Suprapubic skin (tissue), 4 donors: Measurements from ENCODE around the gene FOLR2. TPM values are rescaled to one million over a fixed set of nuclear protein-coding genes. Genes with fewer than 3 reads are reported as not detected.

ENCODE experiments used
- DNase-seq, 2 donors: peaks; one replicate each; pipeline ENCODE4 v3.0.0-alpha.2; 2019; ENCODE audit warnings: low spot score in 2 of 2
- H3K27ac ChIP-seq: fragments of 200-600 bp; sonication (generic); one replicate; pipeline ENCODE4 v1.5.1; 2019
- H3K27me3 ChIP-seq: fragments of 200-600 bp; sonication (generic); one replicate; pipeline ENCODE4 v1.5.1; 2019
- H3K36me3 ChIP-seq: fragments of 200-600 bp; sonication (generic); one replicate; pipeline ENCODE4 v1.5.1; 2019
- H3K4me1 ChIP-seq: fragments of 200-600 bp; sonication (generic); one replicate; pipeline ENCODE4 v1.5.1; 2019
- H3K4me3 ChIP-seq: fragments of 200-600 bp; sonication (generic); one replicate; pipeline ENCODE4 v1.5.1; 2019; ENCODE audit warnings: mild to moderate bottlenecking
- H3K9me3 ChIP-seq: fragments of 200-600 bp; sonication (generic); one replicate; pipeline ENCODE4 v1.5.1; 2019
- CTCF ChIP-seq, 2 donors: fragments of 200-600 bp in 1 of 2; fragments of 450-650 bp in 1 of 2; sonication (generic) in 1 of 2; IDR thresholded peaks; one replicate each; pipeline ENCODE4 v1.5.1; 2016 to 2019; ENCODE audit warnings: antibody characterized with exemption in 2 of 2, mild to moderate bottlenecking in 1 of 2, moderate library complexity in 1 of 2
- EP300 ChIP-seq: sonication (generic); formaldehyde crosslinking; IDR thresholded peaks from one replicate; pipeline ENCODE4 v1.6.1; 2017; ENCODE audit warnings: antibody characterized with exemption
- POLR2A ChIP-seq, 2 donors: fragments of 450-650 bp; IDR thresholded peaks; one replicate each; pipeline ENCODE4 v1.6.1; 2017; ENCODE audit warnings: antibody characterized with exemption in 2 of 2, mild to moderate bottlenecking in 2 of 2, moderate library complexity in 2 of 2
- POLR2AphosphoS5 ChIP-seq, 3 donors: sonication (generic); formaldehyde crosslinking; IDR thresholded peaks; one replicate each; pipeline ENCODE4 v1.6.1; 2017; ENCODE audit warnings: antibody characterized with exemption in 3 of 3
- WGBS: methylation state at CpG from one replicate; pipeline ENCODE4 v1.1.5; 2018; 5-methylcytosine and 5-hydroxymethylcytosine counted together
- total RNA-seq, 4 donors: library from RNA; depleted of rRNA; stranded (reverse); fragments of >200 nt; gene quantifications; one replicate each; pipeline ENCODE4 v1.1.0, GENCODE V29; 2016

Gene FOLR2
- total RNA-seq, 4 donors from 2014 or later = 3.1 to 10.1 (median 5.1) TPM

- DNase-seq = peak in 1 of 2 donors; percentile 61
- peaks cover 73% of the 10 kb centered on the region for H3K36me3 ChIP-seq
- WGBS = 87% methylated on average over 12 of the region's 21 CpGs
Observed at GRCh38 chr11:72229925-72230763, 13.6 kb downstream of the FOLR2 start.

GRCh38 chr11:72230764-72231365 lies 14.3 kb downstream of the FOLR2 start:
- no peak overlapping the region for H3K27ac ChIP-seq
- H3K36me3 ChIP-seq = peaks cover 80% of the 10 kb centered on the region
- peak in 1 of 2 donors; percentile 55 for DNase-seq
- TF ChIP-seq POLR2AphosphoS5 (IDR thresholded peaks at IDR 0.05) = no peak
- no peak for TF ChIP-seq POLR2A (IDR thresholded peaks at IDR 0.05)
- TF ChIP-seq EP300 = no peak
- no peak overlapping the region for H3K4me3 ChIP-seq
- H3K4me1 ChIP-seq = peaks cover 21% of the 10 kb centered on the region
- WGBS = 96% methylated on average over 12 of the region's 18 CpGs
- H3K27me3 ChIP-seq = no peaks in the 10 kb centered on the region
- H3K9me3 ChIP-seq = no peaks in the 10 kb centered on the region

More at GRCh38 chr11:72229925-72230763, 13.6 kb downstream of the FOLR2 start:
- Histone ChIP-seq H3K4me1 (peaks cover 28% of the 10 kb centered on the region), H3K27me3 (no peaks in the 10 kb centered on the region), H3K4me3 (no peak overlapping the region), H3K9me3 (no peaks in the 10 kb centered on the region), H3K27ac (no peak overlapping the region)
- TF ChIP-seq POLR2AphosphoS5 (IDR thresholded peaks at IDR 0.05) = no peak
- no peak for TF ChIP-seq POLR2A (IDR thresholded peaks at IDR 0.05)
- no peak for TF ChIP-seq EP300
- TF ChIP-seq CTCF (IDR thresholded peaks at IDR 0.05) = no peak

- WGBS = 83% methylated on average over 8 of the region's 9 CpGs
- Histone ChIP-seq H3K4me1 (peaks cover 13% of the 10 kb centered on the region), H3K4me3 (no peak overlapping the region), H3K36me3 (peaks cover 88% of the 10 kb centered on the region), H3K9me3 (no peaks in the 10 kb centered on the region), H3K27ac (no peak overlapping the region), H3K27me3 (no peaks in the 10 kb centered on the region)
- DNase-seq = peak in 1 of 2 donors; percentile 43
- no peak for TF ChIP-seq EP300
Observed at GRCh38 chr11:72231396-72232259, 15.0 kb downstream of the FOLR2 start.

GRCh38 chr11:72232260-72233055 lies 15.9 kb downstream of the FOLR2 start:
- Histone ChIP-seq H3K36me3 (peaks cover 96% of the 10 kb centered on the region), H3K27ac (no peak overlapping the region), H3K9me3 (no peaks in the 10 kb centered on the region), H3K4me3 (no peak overlapping the region), H3K4me1 (peaks cover 8% of the 10 kb centered on the region), H3K27me3 (no peaks in the 10 kb centered on the region)
- 93% methylated on average over 17 of the region's 18 CpGs for WGBS
- TF ChIP-seq CTCF (IDR thresholded peaks at IDR 0.05) = no peak
- TF ChIP-seq EP300 = no peak
- TF ChIP-seq POLR2A (IDR thresholded peaks at IDR 0.05) = no peak
- no peak for TF ChIP-seq POLR2AphosphoS5 (IDR thresholded peaks at IDR 0.05)
- peak in 1 of 2 donors; percentile 52 for DNase-seq

- H3K36me3 ChIP-seq = peaks cover 97% of the 10 kb centered on the region
- H3K27ac ChIP-seq = no peak overlapping the region
- H3K4me3 ChIP-seq = no peak overlapping the region
- peaks cover 14% of the 10 kb centered on the region for H3K4me1 ChIP-seq
- TF ChIP-seq CTCF (IDR thresholded peaks at IDR 0.05) (no peak), POLR2A (IDR thresholded peaks at IDR 0.05) (no peak), POLR2AphosphoS5 (IDR thresholded peaks at IDR 0.05) (no peak), EP300 (no peak)
- H3K9me3 ChIP-seq = no peaks in the 10 kb centered on the region
- H3K27me3 ChIP-seq = no peaks in the 10 kb centered on the region
- peak in 1 of 2 donors; percentile 41 for DNase-seq
- 86% methylated on average over 7 of the region's 13 CpGs for WGBS
Observed at GRCh38 chr11:72233056-72233772, 16.6 kb downstream of the FOLR2 start.
